HG03103 (cell line): Measurements from ENCODE around the gene PRAF2.

Source experiments
- ATAC-seq: cut with Tn5 transposase; IDR thresholded peaks from one replicate; pipeline ENCODE4 v1.9.1; 2021; ENCODE audit warnings: low read depth; ENCODE audit not compliant: unreplicated experiment

The PRAF2 gene, protein sequence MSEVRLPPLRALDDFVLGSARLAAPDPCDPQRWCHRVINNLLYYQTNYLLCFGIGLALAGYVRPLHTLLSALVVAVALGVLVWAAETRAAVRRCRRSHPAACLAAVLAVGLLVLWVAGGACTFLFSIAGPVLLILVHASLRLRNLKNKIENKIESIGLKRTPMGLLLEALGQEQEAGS

DNA sequence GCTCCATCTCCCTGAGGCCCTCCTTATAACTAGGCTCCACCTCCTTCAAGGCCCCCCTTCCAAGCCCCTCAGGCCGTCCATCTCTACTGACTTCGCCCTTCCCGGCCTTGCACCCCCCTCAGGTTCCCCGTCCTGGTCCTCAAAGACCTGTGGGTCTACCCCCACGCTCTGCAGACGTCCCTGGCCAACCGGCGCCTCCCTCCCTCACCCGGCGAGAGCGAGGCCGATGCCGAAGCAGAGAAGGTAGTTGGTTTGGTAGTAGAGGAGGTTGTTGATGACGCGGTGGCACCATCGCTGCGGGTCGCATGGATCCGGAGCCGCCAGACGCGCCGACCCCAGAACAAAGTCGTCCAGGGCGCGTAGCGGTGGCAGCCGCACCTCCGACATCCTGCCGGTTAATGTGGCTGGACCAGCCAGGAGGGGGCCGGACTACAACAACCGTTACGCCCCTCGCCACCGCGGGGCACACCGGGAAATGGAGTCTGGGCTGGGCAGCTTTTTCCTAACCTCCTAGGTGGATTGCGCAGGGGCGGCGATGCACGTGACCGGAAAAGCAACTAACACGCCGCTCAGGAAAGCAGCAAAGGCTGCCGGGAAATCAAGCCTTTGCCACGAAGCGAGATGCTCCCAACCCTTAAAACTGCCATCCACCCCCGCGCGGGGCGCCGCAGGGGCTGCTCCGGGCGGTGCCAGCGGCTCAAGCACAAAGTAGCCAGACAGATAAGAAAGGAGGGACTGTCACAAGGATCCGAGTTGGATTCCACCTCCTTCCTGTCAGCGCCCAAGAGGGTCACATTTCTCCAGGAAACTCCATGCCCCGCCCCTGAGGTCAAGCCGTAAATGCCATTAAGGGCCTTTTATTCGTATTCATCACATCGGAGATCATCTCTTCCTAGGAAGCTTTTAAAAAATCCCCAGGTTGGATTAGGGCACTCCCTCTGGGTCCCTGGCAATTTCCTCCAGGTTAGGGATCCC, at the start of gene PRAF2:
Gene PRAF2, minus strand, starts transcription at position 402 of the 975 bp plus-strand sequence. Its CDS starts 15 bp downstream, at position 387.
- peak; percentile 88 for ATAC-seq

DNA sequence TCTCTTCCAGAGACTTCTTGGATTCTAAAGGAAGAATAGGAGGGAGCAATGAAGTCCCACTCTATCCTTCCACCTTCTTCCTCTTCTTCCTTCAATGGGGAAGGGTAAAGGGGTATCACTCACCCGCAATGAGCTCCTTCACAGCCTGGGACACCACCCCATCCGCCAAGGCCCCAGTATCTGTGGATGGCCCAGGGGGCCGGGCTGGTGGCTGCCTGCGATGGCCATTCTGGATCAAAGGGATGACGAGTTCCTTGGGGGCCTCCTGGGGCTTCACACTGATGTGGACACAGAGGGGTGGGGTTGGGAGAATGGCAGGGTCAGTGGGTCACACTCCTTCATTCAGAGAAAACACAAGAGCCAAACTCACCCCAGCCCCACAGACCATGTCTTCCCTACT, 48.7 kb upstream of the PRAF2 start:
- ATAC-seq: no peak

DNA sequence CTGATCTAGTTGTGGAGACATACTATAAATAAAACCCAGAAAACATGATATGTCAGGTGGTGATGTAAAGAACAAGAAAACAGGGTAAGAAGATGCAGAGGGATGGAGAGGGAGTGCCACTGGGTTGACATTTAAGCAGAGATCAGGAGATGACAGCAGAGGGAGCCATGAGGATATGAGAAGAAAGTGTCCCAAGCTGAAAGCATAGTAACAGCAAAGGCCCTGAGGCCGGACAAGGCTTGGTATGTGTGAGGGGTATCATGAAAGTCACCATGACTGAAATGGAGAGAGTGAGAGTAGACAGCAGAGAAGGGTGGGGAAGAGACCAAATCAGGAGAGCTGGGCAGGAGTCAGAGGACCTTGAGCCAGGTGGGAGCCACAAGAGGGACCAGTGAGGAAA, 46.3 kb upstream of the PRAF2 start:
- no peak for ATAC-seq

DNA sequence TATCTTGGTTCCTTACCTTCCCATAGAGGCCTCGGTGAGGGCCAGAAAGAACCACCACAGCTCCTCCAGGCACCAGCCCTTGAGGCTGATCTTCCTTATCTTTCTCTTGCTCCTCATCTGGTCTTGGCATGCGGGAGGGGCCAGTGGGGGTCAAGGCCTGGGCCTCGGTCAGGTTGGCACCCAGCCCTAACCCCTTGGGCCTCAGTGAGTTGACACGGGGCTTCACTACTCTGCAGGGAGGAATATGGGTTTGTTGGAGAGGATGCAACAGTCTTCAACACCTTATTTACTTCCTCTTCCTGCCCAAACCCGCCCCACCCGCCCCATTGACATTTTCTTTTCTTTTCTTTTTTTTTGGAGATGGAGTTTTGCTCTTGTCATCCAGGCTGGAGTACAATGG, 43.8 kb upstream of the PRAF2 start:
- no peak for ATAC-seq

DNA sequence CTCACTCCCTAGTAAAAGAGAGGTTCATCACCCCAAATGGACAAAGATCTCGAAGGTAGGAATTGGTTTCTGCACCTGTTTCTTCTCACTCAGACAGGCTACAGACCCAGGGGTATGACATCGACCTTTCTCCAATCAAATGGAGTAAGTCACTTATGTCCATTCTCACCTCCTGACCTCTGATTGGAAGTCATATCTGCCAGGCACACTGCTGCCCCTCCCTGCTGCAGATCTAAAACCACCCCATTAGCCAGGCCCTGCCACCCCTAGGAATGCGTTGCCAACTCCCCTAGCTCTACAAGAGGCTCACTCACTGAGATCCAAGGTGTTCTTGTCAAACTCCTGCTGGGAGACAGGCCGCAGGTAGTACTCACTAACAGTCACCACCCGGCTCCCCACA, 42.9 kb upstream of the PRAF2 start:
- no peak for ATAC-seq

DNA sequence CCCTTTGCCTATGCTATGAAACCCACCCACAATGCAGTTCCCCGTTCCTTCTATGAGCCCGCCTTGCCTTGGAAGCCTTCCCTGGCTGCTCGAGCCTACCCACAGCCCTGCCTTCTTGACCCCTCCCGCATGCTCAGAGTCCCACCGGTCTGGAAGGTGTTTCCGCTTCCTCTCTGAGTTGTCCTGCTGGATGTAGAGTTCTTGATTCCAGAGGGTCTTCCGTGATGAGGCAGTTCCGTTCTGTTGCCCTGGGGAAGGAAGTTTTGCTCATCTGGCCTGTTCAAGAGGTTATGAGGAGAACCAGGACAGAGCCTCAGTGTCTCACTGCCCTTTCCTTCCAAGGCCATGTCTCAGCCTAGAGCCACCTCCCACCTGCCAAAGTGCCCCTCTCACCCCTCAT, 42.3 kb upstream of the PRAF2 start:
- ATAC-seq: no peak

DNA sequence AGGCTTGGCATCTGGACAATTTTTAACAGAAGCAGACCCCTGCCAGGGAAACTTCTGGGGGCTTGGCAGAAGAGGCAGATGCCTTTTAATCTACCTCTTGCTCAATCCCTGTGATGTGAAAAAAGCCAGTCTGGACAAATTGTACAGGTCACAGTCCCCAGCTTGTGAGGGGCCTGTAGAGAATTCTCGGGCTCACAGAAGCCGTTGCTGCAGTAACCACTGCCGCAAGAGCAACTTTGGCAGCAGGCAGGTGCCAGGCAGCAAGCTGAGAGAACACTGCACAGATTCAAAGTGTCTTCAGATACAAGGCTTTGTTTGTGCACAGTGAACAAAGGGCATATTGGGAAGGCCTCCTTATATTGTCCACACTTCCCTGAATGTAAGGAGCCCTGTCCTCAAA, 38.0 kb upstream of the PRAF2 start:
- no peak for ATAC-seq

DNA sequence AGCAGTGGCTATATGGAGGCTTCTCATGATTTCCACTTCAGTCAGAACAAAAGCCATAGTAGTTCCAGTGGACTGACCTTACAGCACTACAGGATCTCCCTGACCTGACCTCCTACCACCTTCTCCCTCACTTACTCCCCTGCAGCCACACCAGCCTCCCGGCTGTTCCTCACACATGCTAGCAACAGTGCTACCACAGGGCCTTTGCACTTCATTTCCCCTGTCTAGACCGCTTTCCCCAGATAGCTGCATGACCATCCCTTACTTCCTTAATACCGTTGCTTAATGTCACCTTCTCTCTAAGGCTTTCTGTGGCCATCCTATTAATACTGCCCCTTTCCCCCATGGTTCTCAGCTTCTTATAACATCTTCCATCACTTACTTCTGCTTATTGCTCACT, 36.6 kb upstream of the PRAF2 start:
- ATAC-seq: no peak

DNA sequence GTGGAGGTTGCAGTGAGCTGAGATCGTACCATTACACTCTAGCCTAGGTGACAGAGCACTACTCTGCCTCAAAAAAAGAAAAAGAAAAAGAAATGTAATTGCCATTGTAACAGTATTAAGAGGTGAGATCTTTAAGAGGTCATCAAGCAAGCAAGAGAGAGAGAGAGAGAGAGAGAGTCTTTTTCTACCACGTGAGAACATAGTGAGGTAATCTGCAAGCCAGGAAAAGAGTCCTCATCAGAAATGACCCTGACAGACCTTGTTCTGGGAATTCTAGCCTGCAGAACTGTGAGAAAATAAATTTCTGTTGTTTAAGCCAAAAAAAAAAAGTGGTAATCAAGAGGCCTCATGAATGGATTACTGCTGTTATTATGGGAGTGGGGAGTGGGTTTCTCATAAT, 34.8 kb upstream of the PRAF2 start:
- ATAC-seq: no peak

DNA sequence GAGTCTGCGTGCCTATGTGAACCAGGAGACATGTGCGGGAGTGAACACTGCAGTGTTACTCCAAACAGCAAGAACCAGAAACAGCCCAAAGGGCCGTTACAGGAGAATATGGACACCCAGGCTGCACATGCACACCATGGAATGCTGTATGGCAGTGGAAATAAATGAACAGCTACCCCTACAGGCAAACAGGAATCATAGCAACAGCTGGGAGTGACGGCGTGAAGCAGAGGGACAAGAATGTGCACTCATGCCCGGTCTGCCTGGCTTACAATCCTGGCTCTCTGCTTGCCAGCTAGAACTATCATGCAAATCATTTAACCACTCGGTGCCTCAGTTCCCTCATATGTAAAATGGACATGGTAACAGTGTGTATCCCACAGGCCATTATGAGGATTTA, 33.1 kb upstream of the PRAF2 start:
- no peak for ATAC-seq

DNA sequence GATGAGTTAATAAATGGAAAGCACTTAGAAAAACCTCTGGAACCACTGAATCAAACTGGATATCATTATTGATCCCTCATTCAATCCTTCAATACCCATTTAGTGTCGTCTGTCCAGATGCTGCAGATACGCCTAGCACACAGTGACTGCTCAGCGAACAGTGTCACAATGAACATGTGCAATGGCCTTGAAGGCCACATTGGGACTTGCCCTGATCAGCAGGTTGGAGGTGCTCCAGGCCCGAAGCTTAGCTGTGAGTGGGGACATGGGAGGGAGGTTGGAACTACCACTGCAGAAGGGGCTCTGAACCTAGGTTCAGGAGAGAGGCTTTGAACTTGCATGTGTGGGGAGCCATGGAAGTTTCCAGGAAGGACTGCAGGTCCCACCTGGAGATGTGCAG, 32.5 kb upstream of the PRAF2 start:
- ATAC-seq: no peak

DNA sequence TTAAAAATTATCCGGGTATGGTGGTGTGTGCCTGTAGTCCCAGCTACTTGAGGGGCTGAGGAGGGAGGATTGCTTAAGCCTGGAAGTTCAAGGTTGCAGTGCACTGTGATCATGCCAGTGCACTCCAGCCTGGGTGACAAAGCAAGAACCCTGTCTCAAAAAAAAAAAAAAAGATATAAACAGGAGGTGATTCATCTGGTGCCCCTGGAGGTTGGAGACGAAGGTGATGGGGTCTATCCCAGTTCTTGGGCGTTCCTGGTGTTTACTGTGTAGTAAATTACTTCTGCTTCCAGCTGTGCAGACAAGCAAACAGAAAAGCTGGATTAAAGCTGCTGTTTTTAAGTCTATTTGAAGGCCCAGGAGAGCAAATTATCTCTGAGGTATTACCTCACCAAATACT, 29.8 kb upstream of the PRAF2 start:
- no peak for ATAC-seq

DNA sequence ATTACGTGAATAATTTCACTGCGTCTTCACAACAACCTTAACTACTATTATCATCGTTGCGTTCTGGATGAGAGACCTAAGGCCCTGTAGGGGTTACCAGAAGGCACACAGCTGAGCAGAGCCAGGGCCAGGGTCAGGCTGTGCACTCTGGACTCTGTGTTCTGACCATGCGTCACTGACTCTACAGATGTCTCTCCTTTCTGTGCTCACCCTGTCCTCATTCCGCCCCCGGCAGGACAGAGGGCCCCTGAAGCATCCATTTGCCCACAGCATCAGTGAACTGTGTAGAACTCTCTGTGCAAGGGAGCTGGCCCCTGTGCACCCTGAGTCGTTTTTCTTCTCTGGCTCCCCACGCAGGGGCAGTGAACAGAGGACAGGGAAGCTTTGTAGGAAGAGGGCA, 28.4 kb upstream of the PRAF2 start:
- no peak for ATAC-seq

DNA sequence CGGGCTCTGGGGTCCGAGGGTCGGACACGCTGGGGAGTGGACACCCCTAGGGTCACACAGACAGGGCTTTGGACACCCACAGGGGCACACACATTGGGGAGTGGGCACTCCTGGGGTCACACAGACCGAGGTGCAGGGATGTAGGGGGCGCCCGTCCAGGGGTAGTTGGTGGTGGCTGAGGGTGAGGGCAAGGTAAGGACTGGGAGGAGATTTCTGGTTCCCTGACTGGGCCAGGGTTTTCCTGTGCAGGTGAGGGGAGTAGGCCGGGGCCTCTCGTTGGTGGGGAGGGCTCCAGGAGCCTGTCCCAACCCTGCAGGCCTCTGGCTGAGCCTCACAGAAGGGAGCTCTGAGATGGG, 27.8 kb upstream of the PRAF2 start:
- no peak for ATAC-seq

DNA sequence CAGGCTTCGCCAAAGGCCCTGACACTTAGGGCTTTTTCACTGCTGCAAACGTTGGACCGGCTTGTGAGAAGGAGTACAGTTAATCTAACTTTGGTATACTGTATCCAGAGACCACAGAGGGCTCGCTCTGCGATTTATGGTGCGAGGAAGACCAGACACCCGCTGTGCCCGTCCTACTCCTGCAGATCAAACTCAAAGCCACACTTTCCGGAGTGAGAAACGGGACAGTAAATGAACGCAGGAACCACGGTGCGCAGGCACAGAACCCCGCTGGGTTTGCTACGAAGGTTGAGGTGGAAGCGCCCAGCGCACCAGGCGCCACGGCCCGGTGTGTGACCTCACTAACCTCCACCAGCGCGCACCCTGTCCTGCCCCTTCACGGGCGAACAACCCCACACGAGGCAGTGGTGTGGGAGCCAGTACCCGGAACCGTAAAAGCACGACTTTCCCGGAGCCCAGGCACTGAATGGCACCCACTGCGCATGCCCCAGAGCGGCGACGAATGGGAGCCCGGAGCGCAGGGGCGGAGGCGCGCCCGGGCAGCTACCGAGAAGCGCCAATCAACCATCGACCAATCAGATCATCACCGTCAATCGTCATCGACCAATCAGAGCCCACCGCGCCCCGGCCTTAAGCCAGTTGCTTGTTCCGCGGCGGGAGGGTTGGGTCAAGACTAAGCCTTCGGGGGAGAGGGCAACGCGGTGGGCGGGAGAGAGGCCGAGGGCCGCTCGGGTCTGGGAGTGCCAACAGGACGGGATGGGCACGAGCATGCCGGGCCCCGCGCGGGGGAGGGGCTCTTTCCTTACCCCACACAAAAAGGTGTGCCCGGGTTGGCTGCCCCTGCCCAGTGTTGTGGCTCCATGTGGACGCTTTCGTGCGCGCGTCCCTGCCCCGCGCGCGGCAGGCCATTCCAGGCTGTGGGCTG, 27.2 kb upstream of the PRAF2 start:
- peak; percentile 95 for ATAC-seq

DNA sequence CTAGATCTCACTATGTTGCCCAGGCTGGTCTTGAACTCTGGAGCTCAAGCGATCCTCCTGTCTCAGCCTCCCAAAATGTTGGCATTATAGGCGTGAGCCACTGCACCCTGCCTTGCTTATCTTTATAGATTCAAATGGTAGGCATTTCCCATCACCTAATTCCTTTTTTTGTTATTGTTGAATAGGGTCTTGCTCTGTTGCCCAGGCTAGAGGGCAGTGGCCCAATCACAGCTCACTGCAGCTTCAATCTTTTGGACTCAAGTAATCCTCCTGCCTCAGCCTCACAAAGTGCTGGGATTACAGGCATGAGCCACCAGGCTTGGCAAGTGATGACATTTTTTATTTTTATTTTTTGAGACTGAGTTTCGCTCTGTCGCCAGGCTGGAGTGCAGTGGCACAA, 22.6 kb upstream of the PRAF2 start:
- ATAC-seq: no peak

DNA sequence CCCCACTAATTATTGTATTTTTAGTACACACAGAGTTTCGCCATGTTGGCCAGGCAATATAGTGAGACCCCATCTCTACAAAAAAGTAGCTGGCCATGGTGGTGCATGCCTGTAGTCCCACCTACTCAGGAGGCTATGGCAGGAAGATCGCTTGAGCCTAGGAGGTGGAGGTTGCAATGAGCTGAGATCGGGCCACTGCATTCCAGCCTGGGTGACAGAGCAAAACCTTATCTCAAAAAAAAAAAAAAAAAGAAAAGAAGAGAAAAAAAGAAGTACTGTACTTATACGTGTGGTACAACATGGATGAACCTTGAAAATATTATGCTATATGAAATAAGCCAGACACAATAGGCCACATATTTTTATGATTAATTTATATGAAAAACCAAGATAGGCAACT, 15.8 kb upstream of the PRAF2 start:
- ATAC-seq: no peak

DNA sequence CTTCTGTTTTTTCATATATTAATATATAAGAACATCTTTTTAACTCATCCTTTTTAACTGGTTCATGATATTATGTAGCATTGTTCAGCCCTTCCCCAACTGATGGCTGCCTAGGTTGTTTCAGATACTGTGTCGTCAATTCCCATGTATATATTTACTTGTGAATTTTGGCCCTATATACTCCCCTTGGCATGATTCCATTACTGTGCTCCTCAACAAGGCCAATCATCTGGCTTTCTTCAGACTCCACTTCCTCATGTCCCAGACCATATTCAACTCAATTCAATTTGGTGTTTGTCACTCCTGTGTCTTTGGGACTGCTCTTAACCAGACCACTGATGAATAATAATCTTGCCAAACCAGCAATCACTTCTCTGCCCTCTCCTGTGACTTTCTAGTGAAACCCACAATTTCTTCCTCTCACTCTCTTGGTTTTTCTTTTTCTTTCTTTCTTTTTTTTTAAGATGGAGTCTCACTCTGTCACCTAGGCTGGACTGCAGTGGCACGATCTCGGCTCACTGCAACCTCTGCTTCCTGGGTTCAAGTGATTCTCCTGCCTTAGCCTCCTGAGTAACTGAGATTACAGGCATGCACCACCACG, 8.6 kb upstream of the PRAF2 start:
- ATAC-seq: no peak

DNA sequence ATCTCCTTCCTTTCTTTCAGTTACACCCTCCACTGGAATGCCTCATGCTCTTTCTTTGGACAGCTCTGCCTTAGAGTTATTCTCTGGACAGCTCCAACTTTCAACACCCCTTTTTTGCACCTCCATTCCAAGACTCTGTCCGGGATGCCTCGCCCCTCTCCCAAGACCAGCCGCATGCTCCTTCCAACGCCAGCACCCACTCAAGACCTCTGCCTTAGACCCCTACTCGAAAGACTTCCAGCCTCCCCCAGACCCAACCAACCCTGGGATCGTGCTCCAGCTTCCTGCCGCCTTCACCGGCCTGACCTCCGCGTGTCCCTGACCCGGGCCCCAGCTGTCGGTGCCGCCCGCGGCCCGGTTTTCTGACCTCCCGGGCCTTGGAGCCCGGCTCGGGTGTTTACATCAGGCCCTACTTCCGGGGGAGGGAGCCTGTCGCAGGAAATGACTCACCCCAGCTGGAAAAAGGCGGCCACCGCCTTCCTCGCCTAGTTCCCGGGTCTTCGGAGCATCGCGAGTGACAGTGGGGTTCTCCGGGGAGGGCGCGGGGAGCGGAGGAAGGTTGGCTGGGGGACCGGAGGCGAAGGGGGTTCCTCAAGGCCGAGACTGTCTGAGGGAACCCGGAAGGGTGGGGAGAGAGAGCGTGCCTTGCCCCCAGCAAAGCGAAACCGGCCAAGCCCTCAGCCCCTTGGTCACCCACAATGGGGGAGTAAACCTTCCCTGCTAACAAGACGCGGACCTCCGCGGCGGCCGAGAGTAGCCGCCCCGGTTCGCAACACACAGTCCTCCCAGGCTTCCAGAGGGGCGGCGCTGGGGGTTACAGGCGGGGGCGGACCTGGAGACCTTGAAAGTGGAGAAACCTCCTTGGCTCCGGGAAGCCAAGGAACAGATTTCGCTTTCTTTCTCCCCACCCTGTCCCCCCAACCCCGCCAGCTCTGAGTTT, 6.0 kb upstream of the PRAF2 start, which contains the start of gene WDR45:
Gene WDR45, minus strand, starts transcription at position 399 of the 940 bp plus-strand sequence. CDS start 1,792 bp downstream, outside the sequence.
- ATAC-seq: no peak
